Activated naive CD8-positive, alpha-beta T cell treated with anti-CD3 and anti-CD28 coated beads, Interleukin-2, amount 10 ng/mL, durations not matched to agents 7 days and 5 days (primary cell): ENCODE results near the gene LRRC28. TPM values are rescaled to one million over a fixed set of nuclear protein-coding genes. Genes with fewer than 3 reads are reported as not detected.

Source experiments
- ATAC-seq: fragments of 150-1000 bp; cut with Tn5 transposase; one replicate; pipeline ENCODE4 v1.10.0; 2021; ENCODE audit warnings: low read depth, moderate library complexity
- POLR2A ChIA-PET: fragments of 350-600 bp; sonication (Branson Sonifier 250); formaldehyde crosslinking; loops from one replicate; lab custom pipeline; 2021; ENCODE audit warnings: antibody characterized with exemption; lab: Charles Lee
- DNase-seq: peaks from one replicate; pipeline ENCODE4 v3.0.0; 2021
- H3K27ac Mint-ChIP-seq: one replicate; pipeline ENCODE4 v1.8.0; 2022; ENCODE audit warnings: mild to moderate bottlenecking, mixed read lengths
- H3K27me3 Mint-ChIP-seq: one replicate; pipeline ENCODE4 v1.8.0; 2022; ENCODE audit warnings: mild to moderate bottlenecking, moderate library complexity, mixed read lengths
- H3K36me3 Mint-ChIP-seq: one replicate; pipeline ENCODE4 v1.8.0; 2021; ENCODE audit warnings: mild to moderate bottlenecking, mixed read lengths
- H3K4me1 Mint-ChIP-seq: one replicate; pipeline ENCODE4 v1.8.0; 2021; ENCODE audit warnings: mixed read lengths
- H3K4me3 Mint-ChIP-seq: one replicate; pipeline ENCODE4 v1.8.0; 2022; ENCODE audit warnings: mild to moderate bottlenecking, moderate library complexity, mixed read lengths
- H3K9me3 Mint-ChIP-seq: one replicate; pipeline ENCODE4 v1.8.0; 2021; ENCODE audit warnings: mixed read lengths
- total RNA-seq, 2 experiments: library from RNA; stranded (reverse); gene quantifications; one replicate each; pipeline ENCODE4 v1.2.3, GENCODE V29; 2021

Gene LRRC28
- total RNA-seq, 2 experiments from 2014 or later = 18.0 to 20.3 TPM

DNA sequence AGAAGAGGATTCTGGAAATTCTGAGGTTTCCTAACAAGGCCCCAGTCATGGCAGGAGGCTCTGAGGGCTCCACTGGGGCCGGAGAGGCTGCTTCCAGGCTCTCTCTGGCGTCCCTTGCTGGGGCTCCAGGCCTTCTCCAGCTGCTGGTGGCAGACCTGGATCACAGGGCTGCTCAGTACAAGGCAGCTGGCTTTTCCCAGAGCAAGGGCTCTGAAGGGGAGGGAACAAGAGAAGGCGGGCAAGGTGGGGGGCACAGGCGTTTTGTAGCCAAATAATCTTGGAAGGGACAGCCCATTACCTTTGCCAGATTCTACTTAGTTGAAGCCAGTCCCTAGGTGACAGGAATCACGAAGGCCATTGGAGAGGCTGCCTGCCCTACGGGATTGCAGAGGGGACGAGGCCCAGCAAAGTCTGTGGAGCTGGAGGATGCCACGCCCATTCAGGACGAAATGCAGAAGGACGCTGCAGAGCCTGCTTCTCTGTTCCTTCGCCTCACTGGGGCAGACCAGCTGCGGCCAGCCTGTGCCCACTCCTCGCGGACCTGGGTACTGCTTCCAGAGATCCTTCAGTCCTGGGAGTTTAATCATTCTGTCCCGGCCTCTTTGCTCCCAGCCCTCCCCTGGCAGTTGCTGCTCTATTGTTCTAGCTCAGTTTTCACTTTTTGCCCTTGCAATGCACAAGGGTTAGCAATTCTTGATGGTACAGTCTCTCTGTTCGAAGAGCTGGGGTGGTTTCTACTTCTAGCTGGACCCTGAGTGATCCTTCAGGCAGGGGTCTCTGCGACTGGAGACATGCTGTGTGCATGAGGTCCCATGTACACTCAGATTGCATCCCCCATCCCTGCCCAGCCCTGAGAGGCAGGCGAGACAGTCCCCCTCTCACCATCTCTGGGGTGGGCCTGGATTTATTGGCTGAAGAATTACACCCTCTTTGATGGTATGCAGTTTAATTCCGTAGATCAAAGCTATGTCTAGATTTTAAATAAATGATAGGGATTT, 165.2 kb downstream of the LRRC28 start:
- POLR2A ChIA-PET = no interaction called here
- Mint-ChIP-seq H3K27me3 (no peaks in the 10 kb centered on the region), H3K36me3 (peaks cover 7% of the 10 kb centered on the region), H3K4me1 (peaks cover 11% of the 10 kb centered on the region), H3K4me3 (no peak overlapping the region), H3K27ac (no peak overlapping the region), H3K9me3 (peaks cover 1% of the 10 kb centered on the region)
- DNase-seq (no peak), ATAC-seq (no peak)

- DNase-seq = peak; percentile 39
- Mint-ChIP-seq H3K36me3 (peaks cover 13% of the 10 kb centered on the region), H3K4me1 (peaks cover 26% of the 10 kb centered on the region), H3K27ac (peak overlapping the region; percentile 28), H3K27me3 (no peaks in the 10 kb centered on the region), H3K4me3 (no peak overlapping the region), H3K9me3 (peaks cover 3% of the 10 kb centered on the region)
- POLR2A ChIA-PET = interaction anchor here (0.6 kb wide), 1 partner anchor 18 kb away, joined by 3 read pairs; no protein-coding TSS in a partner anchor
- no peak for ATAC-seq
Observed at GRCh38 chr15:99421172-99421656, 169.9 kb downstream of the LRRC28 start.

DNA sequence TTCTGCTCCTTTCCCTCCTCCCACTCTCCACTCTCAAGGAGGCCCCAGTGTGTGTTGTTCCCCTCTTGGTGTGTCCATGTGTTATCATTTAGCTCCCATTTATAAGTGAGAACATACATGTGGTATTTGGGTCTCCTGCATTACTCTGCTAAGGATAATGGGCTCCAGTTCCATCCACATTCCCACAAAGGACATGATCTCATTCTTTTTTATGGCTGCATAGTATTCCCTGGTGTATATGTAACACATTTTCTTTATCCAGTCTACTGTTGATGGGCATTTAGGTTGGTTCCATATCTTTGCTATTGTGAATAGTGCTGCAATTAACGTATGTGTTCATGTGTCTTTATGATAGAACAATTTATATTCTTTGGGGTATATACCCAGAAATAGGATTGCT, 170.5 kb downstream of the LRRC28 start:
- Mint-ChIP-seq H3K4me1 (peaks cover 29% of the 10 kb centered on the region), H3K27me3 (no peaks in the 10 kb centered on the region), H3K9me3 (peaks cover 3% of the 10 kb centered on the region), H3K27ac (no peak overlapping the region), H3K36me3 (peaks cover 13% of the 10 kb centered on the region), H3K4me3 (no peak overlapping the region)
- ATAC-seq (no peak), DNase-seq (no peak)
- POLR2A ChIA-PET = no interaction called here

DNA sequence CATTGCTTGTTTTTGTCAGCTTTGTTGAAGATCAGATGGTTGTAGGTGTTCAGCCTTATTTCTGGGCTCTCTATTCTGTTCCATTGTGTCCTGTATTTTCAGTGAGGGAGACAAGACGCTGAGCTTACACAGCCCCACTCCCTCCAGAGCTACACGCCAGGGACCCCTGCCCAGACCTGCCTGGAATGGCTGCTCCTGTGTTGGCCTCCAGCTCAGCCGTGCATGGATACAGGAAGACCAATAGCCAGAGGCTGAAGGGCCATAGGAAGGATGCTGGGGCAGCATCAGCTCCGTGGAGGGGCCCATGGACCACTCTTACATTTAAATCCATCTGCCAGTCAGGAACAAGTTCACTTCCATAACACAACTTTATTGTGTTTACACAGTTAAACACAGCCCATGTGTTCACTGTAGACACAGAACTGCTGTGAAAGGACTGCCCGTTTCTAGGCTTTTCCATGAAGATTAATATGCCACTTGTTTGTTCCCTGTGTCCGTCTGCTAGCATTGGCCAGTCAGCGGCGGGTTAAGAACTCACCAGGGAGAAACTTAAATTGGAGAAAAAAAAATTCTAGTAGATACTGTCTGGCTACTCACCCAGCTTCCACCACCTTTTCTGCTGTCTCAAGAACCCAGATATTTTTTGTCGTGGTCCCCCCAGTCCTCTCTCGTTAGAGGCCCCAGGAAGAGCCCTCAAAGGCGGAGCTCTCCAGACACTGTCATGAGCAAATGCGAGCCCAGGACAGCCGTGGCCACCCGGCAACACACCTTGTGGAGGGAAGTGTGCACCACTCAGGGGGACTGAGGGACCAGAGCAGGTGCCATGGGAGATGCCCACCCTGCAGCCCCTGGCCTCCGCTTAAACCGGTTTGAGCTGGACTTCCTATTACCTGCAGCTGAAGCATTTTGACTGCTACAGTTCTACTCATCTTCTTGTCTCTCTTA, 172.2 kb downstream of the LRRC28 start:
- H3K27ac Mint-ChIP-seq = no peak overlapping the region
- peaks cover 11% of the 10 kb centered on the region for H3K36me3 Mint-ChIP-seq
- no peak overlapping the region for H3K4me3 Mint-ChIP-seq
- peaks cover 2% of the 10 kb centered on the region for H3K9me3 Mint-ChIP-seq
- peaks cover 30% of the 10 kb centered on the region for H3K4me1 Mint-ChIP-seq
- no peaks in the 10 kb centered on the region for H3K27me3 Mint-ChIP-seq
- no peak for DNase-seq
- no peak for ATAC-seq
- POLR2A ChIA-PET = no interaction called here

- Mint-ChIP-seq H3K4me3 (peak overlapping the region; percentile 32), H3K9me3 (peaks cover 2% of the 10 kb centered on the region), H3K4me1 (peaks cover 33% of the 10 kb centered on the region), H3K36me3 (peaks cover 9% of the 10 kb centered on the region), H3K27me3 (no peaks in the 10 kb centered on the region), H3K27ac (peak overlapping the region; percentile 31)
- DNase-seq (peak; percentile 27), ATAC-seq (no peak)
- POLR2A ChIA-PET = interaction anchor here (1.1 kb wide), 1 partner anchor 280 kb away, joined by 3 read pairs; no protein-coding TSS in a partner anchor
Observed at GRCh38 chr15:99424131-99424571, 172.9 kb downstream of the LRRC28 start.

- Mint-ChIP-seq H3K4me1 (peaks cover 37% of the 10 kb centered on the region), H3K36me3 (peaks cover 9% of the 10 kb centered on the region), H3K27ac (peak overlapping the region; percentile 93), H3K27me3 (no peaks in the 10 kb centered on the region), H3K9me3 (peaks cover 2% of the 10 kb centered on the region), H3K4me3 (peak overlapping the region; percentile 72)
- DNase-seq (peak; percentile 66), ATAC-seq (peak; percentile 94)
- POLR2A ChIA-PET = interaction anchor here (0.8 to 1.1 kb wide), 3 partner anchors 8 to 279 kb away, joined by 3 read pairs; no protein-coding TSS in a partner anchor
Observed at GRCh38 chr15:99424978-99425656, 173.8 kb downstream of the LRRC28 start.

DNA sequence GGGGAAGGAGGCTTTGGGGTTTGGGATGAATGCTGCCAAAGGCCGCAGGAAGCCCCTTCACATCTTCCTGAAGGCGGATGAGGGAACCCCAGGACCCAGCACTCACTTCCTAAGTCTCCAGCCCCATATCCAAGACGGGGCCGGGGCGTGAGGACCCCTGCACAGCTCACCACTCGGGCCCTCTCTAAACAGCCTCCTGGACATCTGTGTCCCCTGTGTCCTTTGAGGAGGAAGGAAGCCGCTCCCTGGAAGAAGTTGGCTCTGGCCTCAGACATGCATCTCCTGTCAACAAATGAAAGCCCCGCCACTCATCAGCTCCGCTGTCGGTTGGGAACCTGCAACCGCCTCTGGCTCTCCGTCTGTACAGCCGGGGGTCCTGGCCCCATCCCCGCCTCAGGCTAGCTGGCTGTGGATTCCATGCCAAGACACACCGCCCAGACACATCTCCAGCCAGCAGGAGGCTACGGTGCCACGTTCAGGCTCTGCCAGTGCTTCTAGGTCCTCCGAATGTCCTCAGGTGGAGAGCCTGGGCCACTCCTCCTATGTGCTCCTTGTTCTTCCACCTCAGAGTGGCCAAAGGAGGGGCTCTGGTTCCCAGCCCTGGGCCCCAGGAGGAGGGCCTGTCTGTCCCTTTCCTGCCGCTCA, 174.5 kb downstream of the LRRC28 start:
- ATAC-seq (no peak), DNase-seq (no peak)
- Mint-ChIP-seq H3K4me1 (peaks cover 33% of the 10 kb centered on the region), H3K4me3 (no peak overlapping the region), H3K9me3 (peaks cover 2% of the 10 kb centered on the region), H3K36me3 (peaks cover 7% of the 10 kb centered on the region), H3K27ac (peak overlapping the region; percentile 93), H3K27me3 (no peaks in the 10 kb centered on the region)
- POLR2A ChIA-PET = interaction anchor here (0.8 to 1.0 kb wide), 2 partner anchors 8 to 9 kb away, joined by 3 read pairs; no protein-coding TSS in a partner anchor

DNA sequence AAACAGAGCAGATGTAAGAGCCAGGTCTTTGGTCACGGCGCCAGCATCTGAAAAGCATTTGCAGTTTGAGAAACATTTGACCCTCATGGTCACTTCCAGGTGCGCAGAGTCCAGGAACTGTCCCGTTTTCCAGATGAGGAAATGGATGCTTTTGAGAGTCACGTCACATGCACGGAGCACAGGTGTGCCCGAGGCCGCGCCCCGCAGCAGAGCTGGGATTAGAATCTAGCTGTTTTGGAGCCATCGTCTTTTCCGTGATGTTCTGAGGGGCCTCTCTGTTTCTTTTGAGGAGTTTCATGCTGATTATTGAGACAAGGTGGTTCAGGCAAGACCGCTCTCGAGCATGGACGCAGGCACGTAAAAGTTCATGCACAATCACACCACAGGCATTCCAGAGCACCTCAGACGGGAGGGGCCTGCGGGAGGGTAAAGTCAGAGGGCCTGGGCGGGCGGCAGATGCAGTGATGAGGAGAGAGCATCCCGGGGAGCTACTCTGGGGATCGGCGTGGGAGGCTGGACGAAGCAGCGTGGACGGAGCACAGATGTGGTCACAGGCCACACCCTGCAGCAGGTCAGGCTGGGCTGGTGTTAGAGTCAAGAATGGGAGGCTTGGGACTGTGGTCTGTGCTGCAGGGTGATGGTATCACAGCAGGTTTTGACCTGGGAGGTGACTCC, 175.3 kb downstream of the LRRC28 start:
- peaks cover 2% of the 10 kb centered on the region for H3K9me3 Mint-ChIP-seq
- no peaks in the 10 kb centered on the region for H3K27me3 Mint-ChIP-seq
- DNase-seq (peak; percentile 21), ATAC-seq (no peak)
- H3K4me1 Mint-ChIP-seq = peaks cover 27% of the 10 kb centered on the region
- H3K36me3 Mint-ChIP-seq = peaks cover 5% of the 10 kb centered on the region
- POLR2A ChIA-PET = no interaction called here
- H3K4me3 Mint-ChIP-seq = no peak overlapping the region
- H3K27ac Mint-ChIP-seq = peak overlapping the region; percentile 77

DNA sequence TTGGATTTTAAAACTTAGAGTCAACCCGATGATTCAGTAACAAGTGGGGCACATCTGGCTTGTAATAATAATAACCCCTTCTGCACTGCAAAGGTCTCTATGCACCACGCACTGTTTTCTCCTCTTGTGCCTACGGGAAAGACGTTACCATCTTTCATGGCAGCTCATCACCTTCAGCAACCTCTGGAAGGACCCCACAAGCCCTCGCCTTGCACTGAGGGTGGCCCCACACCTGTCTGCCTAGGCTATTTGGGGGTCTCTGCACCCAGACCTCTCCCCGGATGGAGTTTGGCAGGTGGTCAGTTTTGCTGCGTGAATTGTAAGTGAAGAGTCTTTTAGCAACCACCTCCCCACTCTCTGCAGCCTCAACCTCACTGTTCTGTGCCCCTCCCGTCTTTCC, 175.9 kb downstream of the LRRC28 start:
- DNase-seq (peak; percentile 19), ATAC-seq (no peak)
- Mint-ChIP-seq H3K9me3 (no peaks in the 10 kb centered on the region), H3K36me3 (peaks cover 3% of the 10 kb centered on the region), H3K4me3 (no peak overlapping the region), H3K27ac (peak overlapping the region; percentile 25), H3K4me1 (peaks cover 27% of the 10 kb centered on the region), H3K27me3 (no peaks in the 10 kb centered on the region)
- POLR2A ChIA-PET = no interaction called here

DNA sequence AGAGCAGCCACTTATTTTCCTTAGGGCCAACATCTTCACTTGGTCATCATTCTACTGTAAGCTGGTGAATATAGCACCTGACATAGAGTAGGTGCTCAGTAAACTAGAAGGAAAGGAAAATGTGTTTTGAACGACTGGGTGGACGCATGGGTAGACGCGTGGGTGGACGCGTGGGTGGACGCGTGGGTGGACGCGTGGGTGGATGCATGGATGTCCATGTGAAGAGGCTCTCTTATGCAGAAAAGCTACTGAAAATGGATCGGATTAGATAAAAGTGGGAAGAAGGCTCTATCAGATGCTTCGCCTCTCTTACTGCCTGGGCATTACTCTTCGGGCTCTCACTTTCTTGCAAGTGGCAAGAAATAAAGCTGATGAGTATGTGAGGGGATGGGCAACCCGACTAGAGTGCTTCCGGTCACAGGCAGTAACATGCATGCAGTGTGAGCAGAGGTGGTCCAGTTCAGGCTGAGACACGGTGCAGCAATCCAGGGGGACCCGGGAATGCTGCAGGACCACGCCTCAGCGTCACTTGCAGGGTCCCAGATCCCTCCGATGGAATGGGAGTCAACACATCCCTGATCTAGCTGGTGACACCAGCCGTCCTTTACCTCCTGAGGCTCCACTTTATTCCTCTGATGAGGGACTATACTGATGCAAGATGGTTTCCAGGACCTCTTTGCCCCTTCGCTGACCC, 176.5 kb downstream of the LRRC28 start:
- POLR2A ChIA-PET = no interaction called here
- H3K27ac Mint-ChIP-seq = peak overlapping the region; percentile 38
- no peaks in the 10 kb centered on the region for H3K36me3 Mint-ChIP-seq
- ATAC-seq (no peak), DNase-seq (peak; percentile 18)
- no peaks in the 10 kb centered on the region for H3K27me3 Mint-ChIP-seq
- H3K9me3 Mint-ChIP-seq = no peaks in the 10 kb centered on the region
- peaks cover 26% of the 10 kb centered on the region for H3K4me1 Mint-ChIP-seq
- no peak overlapping the region for H3K4me3 Mint-ChIP-seq

- H3K36me3 Mint-ChIP-seq = no peaks in the 10 kb centered on the region
- DNase-seq (peak; percentile 20), ATAC-seq (no peak)
- no peaks in the 10 kb centered on the region for H3K9me3 Mint-ChIP-seq
- no peaks in the 10 kb centered on the region for H3K27me3 Mint-ChIP-seq
- POLR2A ChIA-PET = no interaction called here
- peaks cover 23% of the 10 kb centered on the region for H3K4me1 Mint-ChIP-seq
- no peak overlapping the region for H3K4me3 Mint-ChIP-seq
- H3K27ac Mint-ChIP-seq = no peak overlapping the region
Observed at GRCh38 chr15:99429681-99430081, 178.4 kb downstream of the LRRC28 start.
